CD4-positive, alpha-beta T cell treated with Interleukin-6 at 100 ng/mL for 8 hours (primary cell): ENCODE data around the gene EIF4B.
"Not testable (repeated sequence)": the region's sequence is repeated elsewhere in the genome, so short reads cannot be mapped to it uniquely, and the experiment has no call there.

ENCODE experiments used
- DNase-seq: peaks from one replicate; pipeline ENCODE4 v3.0.0-alpha.2; 2020; ENCODE audit warnings: mixed read lengths, low spot score

The EIF4B gene

GRCh38 chr12:53004178-53004577 lies 2.1 kb upstream of the EIF4B start:
- no peak for DNase-seq

GRCh38 chr12:53004582-53004981 lies 1.7 kb upstream of the EIF4B start:
- DNase-seq: no peak

- DNase-seq: no peak
Observed at GRCh38 chr12:53005215-53005985, 856 bp upstream of the EIF4B start.

GRCh38 chr12:53006810-53007309 lies 604 bp downstream of the EIF4B start:
- peak; percentile 70 for DNase-seq

- DNase-seq: no peak
Observed at GRCh38 chr12:53007343-53007742, 1.1 kb downstream of the EIF4B start.

- not testable (repeated sequence) for DNase-seq
Observed at GRCh38 chr12:53008760-53009159, 2.5 kb downstream of the EIF4B start.

- no peak for DNase-seq
Observed at GRCh38 chr12:53010955-53011354, 4.7 kb downstream of the EIF4B start.

GRCh38 chr12:53011889-53012288 lies 5.6 kb downstream of the EIF4B start:
- no peak for DNase-seq

GRCh38 chr12:53012928-53013327 lies 6.7 kb downstream of the EIF4B start:
- DNase-seq: no peak

- no peak for DNase-seq
Observed at GRCh38 chr12:53014709-53015108, 8.5 kb downstream of the EIF4B start.

GRCh38 chr12:53025250-53025649 lies 19.0 kb downstream of the EIF4B start:
- no peak for DNase-seq

GRCh38 chr12:53027014-53027413 lies 20.8 kb downstream of the EIF4B start:
- not testable (repeated sequence) for DNase-seq

- DNase-seq: no peak
Observed at GRCh38 chr12:53031616-53032015, 25.4 kb downstream of the EIF4B start.

- not testable (repeated sequence) for DNase-seq
Observed at GRCh38 chr12:53033832-53034231, 27.6 kb downstream of the EIF4B start.

- DNase-seq: no peak
Observed at GRCh38 chr12:53034459-53034858, 28.2 kb downstream of the EIF4B start.

GRCh38 chr12:53036802-53037201 lies 30.5 kb downstream of the EIF4B start:
- DNase-seq: no peak

GRCh38 chr12:53039851-53040250 lies 33.6 kb downstream of the EIF4B start:
- DNase-seq: no peak

GRCh38 chr12:53042607-53043454 lies 36.6 kb downstream of the EIF4B start:
- DNase-seq: no peak

- no peak for DNase-seq
Observed at GRCh38 chr12:53044052-53044581, 37.9 kb downstream of the EIF4B start.

- no peak for DNase-seq
Observed at GRCh38 chr12:53044896-53045695, 38.8 kb downstream of the EIF4B start.

- DNase-seq: no peak
Observed at GRCh38 chr12:53045696-53046045, 39.4 kb downstream of the EIF4B start.

- peak; percentile 39 for DNase-seq
Observed at GRCh38 chr12:53046655-53047220, 40.5 kb downstream of the EIF4B start.
